Measurements from ENCODE around the gene RNF7. TPM values are rescaled to one million over a fixed set of nuclear protein-coding genes. Genes with fewer than 3 reads are reported as not detected.
"Not testable (repeated sequence)": the region's sequence is repeated elsewhere in the genome, so short reads cannot be mapped to it uniquely, and the experiment has no call there.

Gene RNF7
- total RNA-seq, 1 experiment from 2014 or later = 126 TPM

DNA sequence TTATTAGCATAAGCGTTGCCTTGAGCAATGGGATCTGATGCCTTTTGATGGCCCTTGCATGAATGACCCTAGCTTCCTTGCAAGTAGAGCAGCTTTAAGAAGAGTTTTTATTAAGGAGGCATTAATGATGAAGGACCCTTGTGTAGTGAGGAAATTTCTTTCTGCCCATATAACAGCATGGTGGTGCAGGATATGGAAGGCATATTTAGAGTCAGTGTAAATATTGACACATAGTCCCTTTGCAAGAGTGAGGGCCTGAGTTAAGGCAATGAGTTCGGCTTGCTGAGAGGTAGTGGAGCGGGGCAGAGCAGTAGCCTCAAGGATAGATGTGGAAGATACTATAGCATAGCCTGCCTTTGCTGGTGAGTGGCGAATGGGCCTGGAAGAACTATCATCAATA lies 45.1 kb upstream of the RNF7 start:
- H3K56ac ChIP-seq (ENCODE audit: insufficient read length, low read depth, low read length); H2BK5ac ChIP-seq (ENCODE audit: insufficient read length, low read length); H3K4ac ChIP-seq (ENCODE audit: low read depth, low read length); H3K4me3 Mint-ChIP-seq; H3K9me3 Mint-ChIP-seq; H3K36me3 Mint-ChIP-seq (ENCODE audit: insufficient read depth in 1 of 3, low read depth in 3 of 3); H3K9me3 ChIP-seq (ENCODE audit: control insufficient read depth, low read depth, low read length); H3K79me1 ChIP-seq (ENCODE audit: insufficient read depth, low read depth, low read length, poor library complexity, severe bottlenecking); H2BK120ac ChIP-seq (ENCODE audit: low read depth, low read length, poor library complexity, severe bottlenecking); DNase-seq; H2BK12ac ChIP-seq (ENCODE audit: insufficient read length, low read depth, low read length); H3K18ac ChIP-seq (ENCODE audit: insufficient read length, low read depth, low read length); H3K23ac ChIP-seq (ENCODE audit: insufficient read length, low read depth, low read length); H3K14ac ChIP-seq (ENCODE audit: insufficient read depth, low read length); H3K4me1 Mint-ChIP-seq; H3T11ph ChIP-seq (ENCODE audit: low read length); H3K27me3 ChIP-seq (ENCODE audit: insufficient read depth, low read length); H3K27ac ChIP-seq (ENCODE audit: insufficient read length, low read depth, low read length); H3K27me3 Mint-ChIP-seq (ENCODE audit: low read depth); H3K4me1 ChIP-seq (ENCODE audit: insufficient read depth, low read length); H4K20me1 ChIP-seq (ENCODE audit: control insufficient read depth, insufficient read depth, insufficient read length); H3K4me2 ChIP-seq (ENCODE audit: insufficient read depth, insufficient read length, low read length); H3K27ac Mint-ChIP-seq; H3K79me2 ChIP-seq (ENCODE audit: insufficient read depth, low read length); H2AFZ ChIP-seq (ENCODE audit: low read length); H4K8ac ChIP-seq (replicated peaks; ENCODE audit: insufficient read length, low read depth, low read length); H4K5ac ChIP-seq (ENCODE audit: insufficient read length, low read depth, low read length); H2BK15ac ChIP-seq (ENCODE audit: low read depth, low read length); H4K91ac ChIP-seq (ENCODE audit: insufficient read length, low read depth, low read length); H2BK20ac ChIP-seq (ENCODE audit: low read depth, low read length, poor library complexity, severe bottlenecking); H2AK5ac ChIP-seq (ENCODE audit: insufficient read length, low read length); H3K9ac ChIP-seq (ENCODE audit: extremely low read depth, insufficient read length, low read length); H3K23me2 ChIP-seq (ENCODE audit: insufficient read length, low read depth, low read length, poor library complexity, severe bottlenecking): not testable (repeated sequence)
- WGBS (ENCODE audit: extremely low coverage, insufficient read length, low lambda C conversion rate) = no CpG with 5 or more reads among the region's 4 CpGs
